Endothelial cell of umbilical vein (primary cell): ENCODE results near the gene BCAP31. TPM values are rescaled to one million over a fixed set of nuclear protein-coding genes. Genes with fewer than 3 reads are reported as not detected.

Experiments
- BruUV-seq: library from RNA; stranded (reverse); fragments of 400-500 nt; replicated peaks from 2 replicates; lab custom pipeline; 2021; lab: Mats Ljungman, UMichigan
- CTCF ChIA-PET: fragments of 300-600, 350-600 bp; sonication (Branson Sonifier 250); formaldehyde crosslinking; loops from one replicate; lab custom pipeline; 2021; ENCODE audit warnings: antibody characterized with exemption, inconsistent platforms; lab: Charles Lee
- POLR2A ChIA-PET: fragments of 300-600, 350-600 bp; sonication (Branson Sonifier 250); formaldehyde crosslinking; loops from one replicate; lab custom pipeline; 2021; ENCODE audit warnings: antibody characterized with exemption, inconsistent platforms; lab: Charles Lee
- DNase-seq: peaks from one replicate; pipeline ENCODE4 v3.0.0-alpha.2; 2011; ENCODE audit warnings: low read depth, low spot score
- FAIRE-seq: peaks from 2 replicates; lab custom pipeline; 2011; peaks lifted over from hg19 to GRCh38; lab: Jason Lieb, UNC
- H2AFZ ChIP-seq: 2 replicates; pipeline ENCODE4 v1.6.0; 2012; ENCODE audit warnings: low read depth, low read length, control low read depth, inconsistent platforms
- H3K27ac ChIP-seq: 2 replicates; pipeline ENCODE4 v1.5.1; 2011; ENCODE audit warnings: low read depth, mild to moderate bottlenecking, control low read depth, low read length, moderate library complexity; ENCODE audit not compliant: insufficient read depth
- H3K27me3 ChIP-seq, 2 experiments: 2 replicates each; pipeline versions ENCODE4 v1.6.0 to v1.6.1; 2011; ENCODE audit warnings: low read length in 2 of 2, mixed read lengths in 1 of 2; ENCODE audit not compliant: control insufficient read depth in 2 of 2, insufficient read depth in 2 of 2
- H3K36me3 ChIP-seq, 2 experiments: 2 replicates in 1 of 2; 3 replicates in 1 of 2; pipeline ENCODE4 v1.5.1; 2011; ENCODE audit warnings: low read length in 2 of 2, mild to moderate bottlenecking in 1 of 2, moderate library complexity in 1 of 2; ENCODE audit not compliant: control insufficient read depth in 2 of 2, insufficient read depth in 2 of 2; ENCODE audit errors: extremely low read depth in 1 of 2
- H3K4me1 ChIP-seq: 3 replicates; pipeline ENCODE4 v1.5.1; 2011; ENCODE audit warnings: mild to moderate bottlenecking, low read length; ENCODE audit not compliant: control insufficient read depth, insufficient read depth; ENCODE audit errors: extremely low read depth
- H3K4me2 ChIP-seq: 2 replicates; pipeline ENCODE4 v1.6.1; 2011; ENCODE audit warnings: low read length, control low read depth, mixed read lengths; ENCODE audit not compliant: insufficient read depth
- H3K4me3 ChIP-seq, 3 experiments: fragments of 200-600 bp in 1 of 3; sonication (generic), shearing (Covaris generic) in 1 of 3; replicated peaks in 1 of 3; 2 replicates each; pipeline ENCODE4 v1.5.1; 2011 to 2016; ENCODE audit warnings: control low read depth in 3 of 3, low read length in 3 of 3, mild to moderate bottlenecking in 2 of 3, inconsistent platforms in 1 of 3, low read depth in 1 of 3, moderate library complexity in 1 of 3; ENCODE audit not compliant: insufficient read depth in 1 of 3
- H3K79me2 ChIP-seq: 2 replicates; pipeline ENCODE4 v1.6.0; 2012; ENCODE audit warnings: low read length, inconsistent platforms; ENCODE audit not compliant: control insufficient read depth, insufficient read depth
- H3K9ac ChIP-seq: replicated peaks from 2 replicates; pipeline ENCODE3; 2011; ENCODE audit warnings: low read length, control low read depth; ENCODE audit not compliant: insufficient read depth; ENCODE audit errors: extremely low read depth
- H3K9me1 ChIP-seq: replicated peaks from 3 replicates; pipeline ENCODE4 v1.6.0; 2011; ENCODE audit warnings: mild to moderate bottlenecking, low read length; ENCODE audit not compliant: control insufficient read depth, insufficient read depth; ENCODE audit errors: extremely low read depth
- H3K9me3 ChIP-seq: replicated peaks from 2 replicates; pipeline ENCODE4 v1.5.1; 2012; ENCODE audit warnings: low read length, inconsistent platforms; ENCODE audit not compliant: control insufficient read depth, insufficient read depth
- H4K20me1 ChIP-seq: replicated peaks from 2 replicates; pipeline ENCODE3; 2011; ENCODE audit warnings: mild to moderate bottlenecking, low read length; ENCODE audit not compliant: control insufficient read depth, insufficient read depth; ENCODE audit errors: extremely low read depth
- CTCF ChIP-seq, 2 donors: IDR thresholded peaks; 1 replicate in 1 of 2; 2 replicates in 1 of 2; pipeline ENCODE4 v1.5.1; 2011; ENCODE audit warnings: low read length in 2 of 2, mild to moderate bottlenecking in 2 of 2, moderate library complexity in 2 of 2, control low read depth in 1 of 2, inconsistent platforms in 1 of 2, low read depth in 1 of 2; ENCODE audit not compliant: insufficient read depth in 1 of 2; ENCODE audit errors: extremely low read depth in 1 of 2
- EZH2 ChIP-seq: IDR thresholded peaks from 2 replicates; pipeline ENCODE4 v1.6.1; 2012; ENCODE audit warnings: borderline replicate concordance, low read depth, mild to moderate bottlenecking, moderate library complexity, low read length, inconsistent platforms; ENCODE audit not compliant: severe bottlenecking
- FOS ChIP-seq: IDR thresholded peaks from 2 replicates; pipeline ENCODE4 v1.6.1; 2011; ENCODE audit warnings: mild to moderate bottlenecking, low read length, moderate library complexity, borderline replicate concordance; ENCODE audit not compliant: insufficient read depth
- GATA2 ChIP-seq: IDR thresholded peaks from 2 replicates; pipeline ENCODE4 v1.7.0; 2011; ENCODE audit warnings: low read depth, mild to moderate bottlenecking, moderate library complexity, mixed read lengths, low read length; ENCODE audit not compliant: insufficient read length, insufficient read depth
- JUN ChIP-seq: IDR thresholded peaks from 2 replicates; pipeline ENCODE4 v1.6.1; 2011; ENCODE audit warnings: borderline replicate concordance, low read depth; ENCODE audit not compliant: insufficient read length, insufficient read depth
- MAX ChIP-seq: IDR thresholded peaks from 2 replicates; pipeline ENCODE4 v1.6.1; 2011; ENCODE audit not compliant: insufficient read depth, insufficient read length
- MYC ChIP-seq: IDR thresholded peaks from one replicate; pipeline ENCODE4 v1.6.1; 2011; ENCODE audit warnings: mild to moderate bottlenecking, low read depth, low read length
- POLR2A ChIP-seq: IDR thresholded peaks from 2 replicates; pipeline ENCODE4 v1.6.1; 2012; ENCODE audit warnings: low read depth, mild to moderate bottlenecking, control low read depth, low read length
- POLR2AphosphoS5 ChIP-seq: IDR thresholded peaks from 2 replicates; pipeline ENCODE4 v1.6.1; 2012; ENCODE audit warnings: low read depth, mild to moderate bottlenecking, control low read depth, low read length, moderate library complexity; ENCODE audit not compliant: insufficient read depth
- dilution Hi-C: fragments of 300-500 bp; cut with MboI; formaldehyde crosslinking; loops from one replicate; pipeline ENCODE4 v1.15.0; 2019; ENCODE audit warnings: low sequenced_read_pairs; ENCODE audit not compliant: extremely low pct_ligation_motif_present
- intact Hi-C: fragments of 100-400 bp; cut with micrococcal nuclease; formaldehyde crosslinking; loops from one replicate; pipeline ENCODE4 v1.10.0; 2022
- polyA plus RNA-seq, 4 experiments: library from polyadenylated mRNA; depleted of rRNA in 3 of 4; stranded (reverse) in 3 of 4; unstranded in 1 of 4; fragments of >200 nt; gene quantifications; 2 replicates each; pipeline versions ENCODE4 v1.2.1 to v1.2.3, GENCODE V29; 2011 to 2012; ENCODE audit warnings: missing spikeins in 1 of 4
- total RNA-seq: library from RNA; stranded (reverse); gene quantifications from 2 replicates; pipeline ENCODE4 v1.2.3, GENCODE V29; 2021

BCAP31 gene
- total and polyA plus RNA-seq, 2 donors (not counting 3 experiments of a cell fraction or from before 2014, with no cell fraction given), result 169 to 203 TPM

- Histone ChIP-seq H3K27me3 (no peaks in the 10 kb centered on the region), H3K4me3 (no peak overlapping the region), H3K79me2 (peaks cover 9% of the 10 kb centered on the region), H3K9me1 (no peaks in the 10 kb centered on the region), H2AFZ (no peak overlapping the region), H3K9me3 (no peaks in the 10 kb centered on the region), H4K20me1 (no peaks in the 10 kb centered on the region), H3K9ac (no peak overlapping the region), H3K4me2 (no peak overlapping the region), H3K36me3 (peaks cover 2 to 18% of the 10 kb centered on the region in 2 experiments), H3K27ac (no peak overlapping the region), H3K4me1 (peaks cover 19% of the 10 kb centered on the region)
- dilution Hi-C loops (no loop called here), intact Hi-C loops (no loop called here)
- DNase-seq (no peak), FAIRE-seq (no peak)
- ChIA-PET CTCF (no interaction called here), POLR2A (no interaction called here)
- TF ChIP-seq MYC (no peak), POLR2A (no peak), FOS (no peak), POLR2AphosphoS5 (no peak), MAX (no peak), GATA2 (no peak), CTCF (IDR thresholded peaks at IDR 0.05; ENCODE audit: extremely low read depth in 1 of 2, insufficient read depth in 1 of 2, low read depth in 1 of 2, low read length in 2 of 2) (no peak), EZH2 (no peak), JUN (no peak)
- no TSS peak for BruUV-seq
Observed at GRCh38 chrX:153703036-153703370, 21.2 kb downstream of the BCAP31 start.
